ENCODE measurements around the gene DENND1C.

The DENND1C gene

GRCh38 chr19:6503407-6504201, 22.0 kb upstream of the DENND1C start:
- DNase-seq, result no peak

- DNase-seq, result no peak
Observed at GRCh38 chr19:6501740-6502648, 20.4 kb upstream of the DENND1C start, which contains the start of gene TUBB4A. TUBB4A (minus strand) TSS chr19:6502309; CDS start chr19:6502212, 97 bp downstream.

- no peak for DNase-seq
Observed at GRCh38 chr19:6500837-6501739, 19.5 kb upstream of the DENND1C start.

GRCh38 chr19:6499052-6499790, 17.6 kb upstream of the DENND1C start:
- DNase-seq, result no peak

- no peak for DNase-seq
Observed at GRCh38 chr19:6498294-6499036, 16.9 kb upstream of the DENND1C start.

- DNase-seq, result no peak
Observed at GRCh38 chr19:6495947-6496346, 14.4 kb upstream of the DENND1C start.

GRCh38 chr19:6494438-6495036, 12.9 kb upstream of the DENND1C start:
- DNase-seq, result no peak

GRCh38 chr19:6491802-6492592, 10.4 kb upstream of the DENND1C start:
- DNase-seq, result no peak

- DNase-seq, result no peak
Observed at GRCh38 chr19:6490134-6490533, 8.5 kb upstream of the DENND1C start.

- DNase-seq, result no peak
Observed at GRCh38 chr19:6489278-6490061, 7.9 kb upstream of the DENND1C start.

GRCh38 chr19:6484831-6485230, 3.2 kb upstream of the DENND1C start:
- DNase-seq, result no peak

GRCh38 chr19:6484230-6484629, 2.6 kb upstream of the DENND1C start:
- DNase-seq, result no peak

GRCh38 chr19:6483235-6483634, 1.6 kb upstream of the DENND1C start:
- no peak for DNase-seq

GRCh38 chr19:6482343-6482686, 728 bp upstream of the DENND1C start:
- no peak for DNase-seq

- DNase-seq, result no peak
Observed at GRCh38 chr19:6480848-6481415, 655 bp downstream of the DENND1C start.

- no peak for DNase-seq
Observed at GRCh38 chr19:6479836-6480398, 1.7 kb downstream of the DENND1C start.

- DNase-seq, result no peak
Observed at GRCh38 chr19:6478815-6479214, 2.8 kb downstream of the DENND1C start.

- DNase-seq, result no peak
Observed at GRCh38 chr19:6476896-6477431, 4.6 kb downstream of the DENND1C start.
